Pulmonary artery endothelial cell (primary cell): ENCODE data around the gene ZC3H4. TPM values are rescaled to one million over a fixed set of nuclear protein-coding genes. Genes with fewer than 3 reads are reported as not detected.
"Not testable (repeated sequence)": the region's sequence is repeated elsewhere in the genome, so short reads cannot be mapped to it uniquely, and the experiment has no call there.

Experiments
- DNase-seq: peaks from one replicate; pipeline ENCODE4 v3.0.0-alpha.2; 2011; ENCODE audit warnings: low read depth, low spot score
- total RNA-seq: library from RNA; depleted of rRNA; stranded (reverse); fragments of >200 nt; gene quantifications from 2 replicates; pipeline ENCODE4 v1.2.3, GENCODE V29; 2014

Gene ZC3H4
- total RNA-seq = 12.7 and 16.0 TPM in 2 replicates

DNA sequence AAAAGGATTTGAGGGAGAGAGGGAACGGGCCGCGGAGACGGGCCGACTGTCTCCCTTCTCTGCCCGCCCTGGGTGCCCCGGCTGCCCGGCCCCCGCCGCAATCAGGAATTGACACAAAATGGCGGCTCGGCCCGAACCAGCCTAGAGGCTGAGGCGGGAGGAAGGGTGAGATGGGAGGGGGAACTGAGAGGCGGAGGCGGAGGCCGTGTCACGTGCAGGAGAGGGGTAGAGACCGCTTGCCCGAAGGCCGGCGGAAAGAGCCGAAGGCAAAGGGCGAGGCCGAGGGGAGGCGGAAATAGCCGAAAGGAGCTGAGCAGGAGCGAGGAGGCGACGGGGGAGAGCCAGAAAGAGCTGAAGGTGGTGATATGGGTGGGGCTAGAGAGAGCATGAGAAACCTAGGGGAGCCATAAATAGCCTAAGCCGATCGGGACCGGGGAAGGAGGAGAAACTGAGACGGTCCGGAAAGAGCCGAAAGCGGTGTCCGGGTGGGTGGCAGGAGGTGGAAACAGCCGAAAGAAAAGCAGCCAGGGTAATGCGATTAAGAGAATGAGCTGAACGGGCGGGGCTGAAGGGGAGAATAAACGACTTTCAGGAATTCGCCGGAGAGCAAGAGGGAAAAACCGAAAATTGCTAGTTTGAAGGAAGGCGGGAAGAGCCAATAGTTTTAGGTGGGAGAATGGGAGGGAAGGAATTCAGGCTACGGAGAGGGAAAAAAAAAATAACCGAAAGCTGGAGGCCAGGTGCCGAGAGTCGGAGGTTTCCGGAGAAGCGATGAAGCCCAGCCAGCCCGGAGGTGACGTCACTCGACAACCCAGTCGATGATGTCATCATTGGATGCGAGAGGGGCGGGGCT lies at the start of gene ZC3H4:
TSS of gene ZC3H4 (minus strand) at position 780 of the 853 bp plus-strand sequence. CDS start 1,192 bp downstream, outside the sequence.
- DNase-seq = peak; percentile 97

GRCh38 chr19:47161876-47162489 lies 48.4 kb upstream of the ZC3H4 start:
- no peak for DNase-seq

DNA sequence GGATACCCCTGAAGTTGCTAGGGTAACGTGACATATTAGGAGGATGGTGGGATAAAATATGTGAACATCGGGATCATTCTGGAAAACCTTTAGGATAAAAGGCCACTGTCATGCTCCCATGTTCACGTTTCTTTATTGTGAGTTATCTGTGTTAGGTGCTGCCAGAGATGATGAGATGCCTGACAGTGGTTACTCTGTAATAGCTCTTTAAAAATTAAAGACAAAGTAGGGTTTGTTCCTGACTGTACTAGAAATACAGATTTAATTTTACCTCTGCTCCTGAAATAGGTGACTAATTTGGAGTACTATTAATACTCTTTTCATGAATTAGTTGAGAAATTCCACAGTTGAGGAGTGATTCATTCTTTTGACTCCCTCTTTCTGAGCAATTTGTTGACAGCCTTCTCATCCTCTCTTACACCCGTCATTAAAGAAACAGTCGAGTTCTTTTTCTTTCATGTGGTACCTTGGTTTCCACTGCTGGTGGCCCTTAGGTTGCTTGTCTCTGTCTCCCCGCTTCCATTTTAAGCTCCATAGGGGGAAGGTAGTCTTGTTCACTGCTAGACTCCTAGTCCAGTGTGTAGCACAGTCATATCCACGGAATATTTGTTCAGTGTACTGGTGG lies 45.4 kb upstream of the ZC3H4 start:
- DNase-seq = peak; percentile 20

- DNase-seq = peak; percentile 50
Observed at GRCh38 chr19:47158367-47158791, 44.8 kb upstream of the ZC3H4 start.

GRCh38 chr19:47157431-47158321 lies 44.1 kb upstream of the ZC3H4 start:
- DNase-seq = peak; percentile 77

DNA sequence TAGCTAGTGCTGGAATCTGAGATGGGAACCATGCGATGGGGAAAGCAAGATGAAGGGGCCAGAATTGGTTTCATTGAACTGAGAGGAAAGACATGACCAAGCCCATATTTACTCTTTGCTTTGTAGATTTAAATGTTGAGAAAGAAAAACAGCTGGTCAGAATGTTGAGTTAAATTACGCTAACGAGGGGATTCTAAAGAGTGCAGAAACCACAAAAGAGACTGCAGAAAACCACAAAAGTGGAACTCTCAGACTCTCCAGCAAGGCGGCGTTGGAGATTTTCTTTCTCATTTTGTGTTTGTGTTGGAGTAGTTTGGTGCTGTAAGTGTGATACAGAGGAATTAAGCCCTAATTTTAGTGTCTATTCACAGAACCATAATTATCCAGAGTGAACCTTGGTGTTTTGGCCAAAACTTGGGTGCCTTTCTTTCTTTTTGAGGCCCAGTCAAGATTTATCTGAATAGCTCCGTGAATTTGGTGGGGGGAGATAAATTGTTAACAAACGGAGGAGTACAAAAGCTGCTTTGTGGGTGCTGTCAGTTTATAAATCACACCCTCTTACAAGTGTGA lies 43.4 kb upstream of the ZC3H4 start:
- no peak for DNase-seq

- no peak for DNase-seq
Observed at GRCh38 chr19:47155148-47155547, 41.6 kb upstream of the ZC3H4 start.

GRCh38 chr19:47153266-47153665 lies 39.7 kb upstream of the ZC3H4 start:
- DNase-seq = no peak

DNA sequence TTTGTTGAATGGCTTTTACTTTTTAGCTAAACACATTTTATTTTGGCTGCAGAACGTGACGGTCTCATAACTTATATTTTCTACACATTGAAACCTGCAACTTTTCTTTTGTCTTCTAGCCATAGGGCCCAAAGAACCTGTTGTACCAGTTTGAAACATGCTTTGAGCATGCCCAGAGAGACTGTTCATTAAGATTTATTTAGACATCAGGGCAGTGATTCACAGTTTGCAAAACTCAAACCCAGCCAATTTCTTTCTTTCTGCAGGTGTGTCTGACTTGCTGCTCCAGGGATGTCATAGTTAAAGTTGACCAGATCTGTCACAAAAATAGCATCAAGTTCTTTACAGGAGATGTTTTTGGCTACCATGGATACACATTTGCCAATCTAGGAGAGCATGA lies 39.1 kb upstream of the ZC3H4 start:
- no peak for DNase-seq

DNA sequence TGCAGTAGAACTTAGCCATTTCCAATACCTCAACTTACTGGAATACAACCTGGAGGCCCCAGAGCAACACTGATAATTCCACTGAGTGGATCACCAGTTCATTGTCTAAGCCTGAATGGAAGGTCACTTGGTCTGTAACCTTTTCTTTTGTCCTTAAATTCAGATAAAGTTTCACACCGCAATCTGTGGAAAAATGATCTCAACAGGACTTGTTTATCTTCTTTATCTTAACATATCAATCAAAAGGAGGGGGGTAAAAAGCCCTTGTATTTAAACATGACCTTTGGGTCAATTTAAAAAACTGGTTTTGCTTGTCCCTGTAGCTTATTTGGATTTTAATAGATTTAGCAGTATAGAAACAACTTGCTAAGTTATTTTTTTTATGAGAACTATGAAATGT lies 38.6 kb upstream of the ZC3H4 start:
- DNase-seq = no peak

DNA sequence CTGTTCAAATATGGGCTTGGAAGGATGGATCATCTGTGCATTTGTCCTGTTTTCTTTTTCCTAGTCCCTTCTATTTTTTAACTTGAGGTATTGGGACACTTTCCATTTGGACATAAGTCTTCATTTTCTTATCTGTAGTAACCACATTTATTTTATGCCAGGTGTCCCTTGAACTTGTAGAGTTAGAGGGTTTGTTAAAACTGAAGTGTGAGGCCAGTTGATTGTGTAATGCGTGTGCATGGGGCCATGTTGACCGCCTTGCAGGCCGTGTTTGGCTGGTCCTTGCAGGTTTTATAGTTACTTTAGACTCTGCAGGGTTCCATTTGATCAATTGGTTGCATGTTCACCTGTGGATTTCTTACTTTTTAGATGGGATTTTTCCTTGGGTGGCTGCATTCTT lies 38.1 kb upstream of the ZC3H4 start:
- no peak for DNase-seq

GRCh38 chr19:47146920-47147319 lies 33.3 kb upstream of the ZC3H4 start:
- DNase-seq = no peak

DNA sequence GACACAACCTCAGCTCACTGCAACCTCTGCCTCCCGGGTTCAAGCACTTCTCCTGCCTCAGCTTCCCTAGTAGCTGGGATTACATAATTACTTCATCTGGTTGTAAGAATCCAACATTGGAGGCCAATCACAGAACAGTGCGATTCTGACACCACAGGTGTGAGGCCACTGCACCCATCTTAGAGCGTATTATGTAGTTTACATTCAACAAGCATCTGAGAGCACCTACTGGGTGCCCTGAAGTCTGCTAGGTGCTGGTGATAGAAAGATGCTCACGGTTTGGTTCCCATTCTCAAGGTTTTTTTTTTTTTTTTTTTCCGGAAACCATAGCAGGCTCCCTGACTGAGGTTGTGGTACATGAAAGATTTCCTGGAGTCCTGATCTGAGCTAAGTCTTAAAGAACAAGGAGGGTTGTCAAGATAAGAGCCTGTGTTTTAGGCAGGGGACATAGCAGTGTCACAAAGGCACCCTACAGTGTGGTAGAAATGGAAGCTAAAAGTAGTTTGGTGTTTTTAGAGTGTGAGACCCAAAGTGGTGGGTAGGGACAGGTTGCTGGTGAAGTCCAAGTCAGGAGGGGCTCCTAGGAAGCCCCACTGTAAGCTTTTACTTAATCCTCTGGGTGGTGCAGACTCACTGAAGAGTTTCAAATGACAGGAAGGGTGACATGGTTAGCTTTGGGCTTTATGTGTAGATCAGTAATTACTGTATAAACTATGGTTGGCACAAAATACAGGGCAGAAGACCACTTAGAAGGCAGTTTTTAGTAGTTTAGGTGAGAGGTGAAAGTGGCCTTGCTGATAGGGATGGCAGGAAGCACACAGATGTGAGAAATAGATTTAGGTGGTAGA lies 32.3 kb upstream of the ZC3H4 start:
- no peak for DNase-seq

DNA sequence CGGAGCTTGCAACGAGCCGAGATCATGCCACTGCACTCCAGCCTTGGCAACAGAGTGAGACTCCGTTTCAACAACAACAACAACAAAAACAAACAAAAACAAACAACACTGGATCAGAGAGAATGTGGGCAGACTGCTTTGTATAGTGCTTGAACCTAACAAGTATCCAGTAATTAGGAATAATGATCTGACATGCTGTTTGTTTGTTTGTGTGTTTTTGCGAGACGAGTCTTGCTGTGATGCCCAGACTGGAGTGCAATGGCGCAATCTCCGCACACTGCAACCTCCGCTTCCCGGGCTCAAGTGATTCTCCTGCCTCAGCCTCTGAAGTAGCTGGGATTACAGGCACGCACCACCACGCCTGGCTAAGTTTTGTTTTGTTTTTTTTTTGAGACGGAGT lies 31.1 kb upstream of the ZC3H4 start:
- DNase-seq = no peak

DNA sequence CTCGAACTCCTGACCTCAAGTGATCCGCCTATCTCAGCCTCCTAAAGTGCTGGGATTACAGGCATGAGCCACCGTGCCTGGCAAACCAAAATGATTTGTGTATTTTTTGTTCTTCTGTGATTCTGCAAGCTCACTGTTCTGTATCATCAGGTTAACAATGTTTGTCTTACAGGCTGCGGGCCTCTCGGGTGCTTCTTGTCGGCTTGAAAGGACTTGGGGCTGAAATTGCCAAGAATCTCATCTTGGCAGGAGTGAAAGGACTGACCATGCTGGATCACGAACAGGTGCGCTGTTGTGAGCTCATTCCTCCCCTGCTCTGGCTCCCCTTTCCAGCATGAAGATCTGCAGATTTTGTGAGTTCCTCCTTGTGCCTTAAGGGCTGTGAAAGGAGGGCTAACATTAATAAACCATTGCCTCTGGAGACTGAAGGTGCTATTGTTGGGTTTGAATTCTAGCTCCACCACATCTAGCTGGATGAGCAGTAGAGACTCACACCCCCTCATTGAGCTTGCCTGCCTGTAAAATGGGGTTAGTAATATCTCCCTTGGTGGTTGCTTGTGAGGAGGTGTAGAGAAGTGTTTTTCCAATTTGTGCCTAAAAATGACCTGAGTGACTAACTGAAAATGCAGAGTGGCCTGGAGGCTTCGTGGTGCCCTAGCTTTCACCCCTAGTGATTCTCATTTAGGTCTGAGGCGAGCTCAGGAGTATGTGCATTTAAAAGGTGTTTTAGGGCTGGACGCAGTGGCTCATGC lies 29.9 kb upstream of the ZC3H4 start:
- no peak for DNase-seq

GRCh38 chr19:47142779-47143178 lies 29.2 kb upstream of the ZC3H4 start:
- no peak for DNase-seq

- DNase-seq = no peak
Observed at GRCh38 chr19:47141695-47142094, 28.1 kb upstream of the ZC3H4 start.

GRCh38 chr19:47141252-47141651 lies 27.7 kb upstream of the ZC3H4 start:
- not testable (repeated sequence) for DNase-seq

DNA sequence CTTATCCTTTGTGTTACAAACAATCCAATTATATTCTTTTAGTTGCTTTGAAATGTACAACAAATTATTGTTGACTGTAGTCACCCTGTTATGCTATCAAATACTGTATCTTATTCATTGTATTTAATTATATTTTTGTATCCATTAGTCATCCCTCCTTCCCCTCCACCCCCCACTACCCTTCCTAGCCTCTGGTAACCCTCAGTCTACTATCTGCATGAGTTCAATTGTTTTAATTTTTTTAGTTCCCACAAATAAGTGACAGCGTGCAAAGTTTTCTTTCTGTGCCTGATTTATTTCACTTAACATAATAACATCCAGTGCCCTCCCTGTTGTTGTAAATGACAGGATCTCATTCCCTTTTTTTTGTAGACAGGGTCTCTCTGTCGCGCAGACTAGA lies 21.6 kb upstream of the ZC3H4 start:
- DNase-seq = no peak
